HCT116 (cell line): ENCODE results near the gene DDX20. TPM values are rescaled to one million over a fixed set of nuclear protein-coding genes. Genes with fewer than 3 reads are reported as not detected.

Experiments
- ATAC-seq: fragments of 200-7000 bp; cut with Tn5 transposase; 2 replicates; pipeline ENCODE4 v1.9.1; 2020; ENCODE audit warnings: mild to moderate bottlenecking, moderate library complexity
- BruUV-seq: library from RNA; stranded (reverse); fragments of 400-500 nt; replicated peaks from 2 replicates; lab custom pipeline; 2021; lab: Mats Ljungman, UMichigan
- CTCF ChIA-PET: fragments of 300-600 bp; sonication (Branson Sonifier 250); formaldehyde crosslinking; loops from one replicate; lab custom pipeline; 2021; ENCODE audit warnings: antibody characterized with exemption; lab: Charles Lee
- POLR2A ChIA-PET: fragments of 300-600, 350-600 bp; sonication (Branson Sonifier 250); formaldehyde crosslinking; loops from one replicate; lab custom pipeline; 2021; ENCODE audit warnings: antibody characterized with exemption; lab: Charles Lee
- RAD21 ChIA-PET, 2 experiments: fragments of 300-600 bp; sonication (Branson Sonifier 250); formaldehyde crosslinking; loops; one replicate each; lab custom pipeline; 2023; ENCODE audit warnings: low total read pairs in 2 of 2; ENCODE audit not compliant: uncharacterized antibody in 2 of 2, unreplicated experiment in 2 of 2, low non-redundant PET in 1 of 2; lab: Charles Lee
- DNase-seq: peaks from one replicate; pipeline ENCODE4 v3.0.0-alpha.2; 2010; ENCODE audit warnings: low read depth, low spot score
- H2AFZ ChIP-seq: fragments of 200-600 bp; shearing (Covaris generic), sonication (generic); 2 replicates; pipeline ENCODE4 v1.6.1; 2017; ENCODE audit warnings: low read depth, mixed run types, mixed read lengths, antibody characterized with exemption, low read length; ENCODE audit not compliant: poor library complexity, severe bottlenecking
- H3K27ac ChIP-seq: 2 replicates; pipeline ENCODE4 v1.5.1; 2012; ENCODE audit warnings: low read depth, low read length
- H3K27me3 ChIP-seq: fragments of 200-600 bp; sonication (generic); 2 replicates; pipeline ENCODE4 v1.6.1; 2016; ENCODE audit warnings: mixed run types, low read length, mixed read lengths; ENCODE audit not compliant: insufficient read depth
- H3K36me3 ChIP-seq, 2 experiments: fragments of 200-500 bp in 1 of 2; fragments of 200-600 bp in 1 of 2; sonication (Bioruptor generic) in 1 of 2; sonication (generic) in 1 of 2; 2 replicates each; pipeline versions ENCODE4 v1.5.1 to v1.6.1; 2014 to 2016; ENCODE audit warnings: low read length in 2 of 2, inconsistent platforms in 1 of 2, mixed read lengths in 1 of 2, mixed run types in 1 of 2; ENCODE audit not compliant: insufficient read depth in 2 of 2, control insufficient read depth in 1 of 2
- H3K4me1 ChIP-seq, 2 experiments: fragments of 200-600 bp in 1 of 2; sonication (generic) in 1 of 2; 2 replicates each; pipeline versions ENCODE4 v1.5.1 to v1.6.1; 2012 to 2017; ENCODE audit warnings: low read length in 2 of 2, inconsistent platforms in 1 of 2, mild to moderate bottlenecking in 1 of 2, mixed read lengths in 1 of 2, mixed run types in 1 of 2, moderate library complexity in 1 of 2; ENCODE audit not compliant: insufficient read depth in 2 of 2, control insufficient read depth in 1 of 2
- H3K4me2 ChIP-seq: fragments of 200-600 bp; sonication (generic); 2 replicates; pipeline ENCODE4 v1.6.1; 2017; ENCODE audit warnings: mixed run types, low read length, mixed read lengths
- H3K4me3 ChIP-seq, 2 experiments: fragments of 200-600 bp in 1 of 2; sonication (generic) in 1 of 2; replicated peaks in 1 of 2; 2 replicates each; pipeline ENCODE4 v1.5.1; 2011 to 2016; ENCODE audit warnings: low read length in 2 of 2, control low read depth in 1 of 2, low read depth in 1 of 2, mild to moderate bottlenecking in 1 of 2, mixed read lengths in 1 of 2, mixed run types in 1 of 2
- H3K79me2 ChIP-seq: fragments of 200-600 bp; sonication (generic); 2 replicates; pipeline ENCODE4 v1.6.1; 2017; ENCODE audit warnings: mild to moderate bottlenecking, mixed run types, low read length, moderate library complexity, mixed read lengths; ENCODE audit not compliant: insufficient read depth
- H3K9ac ChIP-seq: fragments of 200-600 bp; sonication (generic); 2 replicates; pipeline ENCODE4 v1.6.1; 2016; ENCODE audit warnings: low read length, mixed read lengths
- H3K9me2 ChIP-seq: fragments of 200-600 bp; sonication (generic), shearing (Covaris generic); 2 replicates; pipeline ENCODE4 v1.6.1; 2017; ENCODE audit warnings: mixed run types, mild to moderate bottlenecking, moderate library complexity; ENCODE audit not compliant: insufficient read depth
- H3K9me3 ChIP-seq, 2 experiments: fragments of 200-500 bp in 1 of 2; fragments of 200-600 bp in 1 of 2; sonication (Bioruptor generic) in 1 of 2; sonication (generic) in 1 of 2; 2 replicates each; pipeline ENCODE4 v1.6.1; 2014 to 2017; ENCODE audit warnings: low read length in 2 of 2, mixed read lengths in 2 of 2, inconsistent platforms in 1 of 2, low read depth in 1 of 2, mild to moderate bottlenecking in 1 of 2, mixed run types in 1 of 2, moderate library complexity in 1 of 2; ENCODE audit not compliant: control insufficient read depth in 1 of 2, insufficient read depth in 1 of 2
- H4K20me1 ChIP-seq: fragments of 200-600 bp; sonication (generic), shearing (Covaris generic); 2 replicates; pipeline ENCODE4 v1.6.1; 2017; ENCODE audit warnings: mixed run types, mild to moderate bottlenecking, moderate library complexity; ENCODE audit not compliant: insufficient read depth
- CEBPB ChIP-seq: IDR thresholded peaks from 2 replicates; pipeline ENCODE4 v1.6.1; 2012; ENCODE audit warnings: low read depth
- EGR1 ChIP-seq: IDR thresholded peaks from 2 replicates; pipeline ENCODE4 v1.6.1; 2012; ENCODE audit warnings: low read depth
- EZH2phosphoT487 ChIP-seq: fragments of 200-600 bp; IDR thresholded peaks from 2 replicates; pipeline ENCODE4 v1.6.1; 2018; ENCODE audit warnings: antibody characterized with exemption, borderline replicate concordance
- JUND ChIP-seq: IDR thresholded peaks from 2 replicates; pipeline ENCODE4 v1.6.1; 2012
- POLR2A ChIP-seq: IDR thresholded peaks from 2 replicates; pipeline ENCODE4 v1.7.0; 2011; ENCODE audit warnings: borderline replicate concordance; ENCODE audit not compliant: insufficient read depth, insufficient read length; ENCODE audit errors: extremely low read depth
- POLR2AphosphoS5 ChIP-seq: IDR thresholded peaks from 2 replicates; pipeline ENCODE4 v1.6.1; 2011; ENCODE audit warnings: mild to moderate bottlenecking, low read depth, low read length, moderate library complexity
- SP1 ChIP-seq: IDR thresholded peaks from 2 replicates; pipeline ENCODE4 v1.6.1; 2012; ENCODE audit warnings: low read depth
- YY1 ChIP-seq: IDR thresholded peaks from 2 replicates; pipeline ENCODE4 v1.6.1; 2011; ENCODE audit warnings: low read length, low read depth, moderate library complexity, mild to moderate bottlenecking; ENCODE audit not compliant: insufficient replicate concordance; ENCODE audit errors: extremely low read depth
- intact Hi-C: fragments of 100-400 bp; cut with micrococcal nuclease; formaldehyde crosslinking; loops from 2 replicates; pipeline ENCODE4 v1.10.0; 2022
- total RNA-seq: library from RNA; stranded (reverse); gene quantifications from one replicate; pipeline ENCODE4 v1.2.1, GENCODE V29; 2021; ENCODE audit not compliant: unreplicated experiment

Gene DDX20
- total RNA-seq, 1 experiment from 2014 or later: 14.9 TPM

DNA sequence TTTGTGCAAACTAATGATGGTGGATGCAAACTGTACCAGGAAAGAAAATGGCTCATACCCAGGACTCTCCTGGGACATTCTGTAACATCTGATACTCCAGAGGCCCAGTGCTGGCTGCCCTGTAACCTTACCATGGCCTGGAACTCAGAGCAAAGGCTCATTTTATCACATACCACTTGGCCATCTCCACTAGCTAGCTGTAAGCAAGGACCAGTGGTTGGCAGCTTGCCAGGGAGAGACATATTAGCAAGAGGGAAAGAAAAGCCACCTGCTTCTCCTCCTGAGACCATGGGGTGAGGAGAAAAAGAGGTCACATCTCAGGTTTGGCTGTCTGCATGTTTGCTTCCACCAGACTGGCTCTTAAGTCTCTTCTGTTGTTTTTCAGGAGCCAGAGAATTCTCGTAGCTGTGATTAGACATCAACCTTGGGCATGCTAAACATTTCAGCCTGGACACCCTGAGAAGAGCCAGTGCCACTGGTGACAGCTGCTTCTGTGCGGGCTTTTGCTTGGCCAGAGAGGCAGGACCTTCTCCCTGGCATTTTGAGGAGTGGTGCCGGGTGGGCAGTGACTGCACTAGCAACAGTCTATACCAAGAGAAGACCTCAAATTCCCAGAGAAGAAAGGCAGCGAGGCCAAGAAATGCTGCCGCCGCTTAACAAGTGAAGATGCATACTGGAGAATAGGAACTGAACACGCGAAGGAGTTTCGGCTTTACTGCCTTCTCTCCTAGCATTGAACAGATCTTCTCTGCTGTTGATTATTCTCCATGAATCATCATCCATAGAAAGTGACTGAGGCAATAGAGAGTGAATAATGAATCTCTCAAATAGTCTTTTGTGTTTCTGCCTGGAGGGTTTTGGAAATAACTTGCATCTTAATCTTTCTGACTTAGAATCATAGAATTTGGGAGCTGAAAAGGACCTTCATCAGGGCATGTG lies 9.8 kb upstream of the DDX20 start:
- Histone ChIP-seq H3K36me3 (no peaks in the 10 kb centered on the region), H3K9ac (no peak overlapping the region), H3K4me2 (no peak overlapping the region), H3K9me2 (no peaks in the 10 kb centered on the region), H3K4me1 (peaks cover 0 to 8% of the 10 kb centered on the region in 2 experiments; a peak in 2 of 4 replicates), H3K4me3 (no peak overlapping the region), H3K79me2 (no peaks in the 10 kb centered on the region)
- intact Hi-C loops: loop anchor here (1.0 kb wide), 1 partner anchor 265 kb away; no protein-coding TSS in a partner anchor
- BruUV-seq: no TSS peak
- ATAC-seq: no peak
- no peak for TF ChIP-seq SP1
- TF ChIP-seq EGR1: no peak
- no peak for TF ChIP-seq POLR2AphosphoS5
- no peak for TF ChIP-seq POLR2A
- TF ChIP-seq JUND: no peak
- TF ChIP-seq CEBPB: no peak
- TF ChIP-seq YY1: no peak
- TF ChIP-seq EZH2phosphoT487: no peak
- TF ChIP-seq, all 23 proteins: peak for 0
- no peak for DNase-seq
- RAD21 ChIA-PET: no interaction called here
- no peak overlapping the region for H3K27ac ChIP-seq
- H2AFZ ChIP-seq: no peak overlapping the region
- CTCF ChIA-PET: interaction anchor here (1.4 to 2.3 kb wide), 4 partner anchors 9 to 271 kb away, joined by 3 to 63 read pairs (median 6); no protein-coding TSS in a partner anchor
- POLR2A ChIA-PET: interaction anchor here (1.1 kb wide), 1 partner anchor 15 kb away, joined by 4 read pairs; no protein-coding TSS in a partner anchor
- H3K9me3 ChIP-seq: no peaks in the 10 kb centered on the region
- peaks cover 4% of the 10 kb centered on the region; the same call in 1 of the 2 replicates for H3K27me3 ChIP-seq
- no peaks in the 10 kb centered on the region for H4K20me1 ChIP-seq
